HepG2 (cell line): ENCODE results near the gene NDUFV1.

ENCODE experiments used
- ATF1 ChIP-seq: IDR thresholded peaks from 2 replicates; pipeline ENCODE4 v1.6.1; 2016; ENCODE audit warnings: mild to moderate bottlenecking, control low read depth
- BHLHE40 ChIP-seq: IDR thresholded peaks from 2 replicates; pipeline ENCODE4 v1.6.1; 2011; ENCODE audit warnings: low read length, improper control_type of control experiment
- CHD2 ChIP-seq: IDR thresholded peaks from 2 replicates; pipeline ENCODE4 v1.6.1; 2011; ENCODE audit warnings: low read depth, low read length, improper control_type of control experiment
- NR2C2 ChIP-seq: sonication (generic); formaldehyde crosslinking; IDR thresholded peaks from 2 replicates; pipeline ENCODE4 v1.4.0; 2020; ENCODE audit warnings: missing genetic modification reagents, mild to moderate bottlenecking, moderate library complexity, borderline replicate concordance
- PHF8 ChIP-seq: sonication (generic); formaldehyde crosslinking; IDR thresholded peaks from 2 replicates; pipeline ENCODE4 v1.5.0; 2020; ENCODE audit warnings: missing genetic modification reagents
- POLR2AphosphoS5 ChIP-seq: IDR thresholded peaks from 2 replicates; pipeline ENCODE4 v1.6.1; 2012; ENCODE audit warnings: low read depth, low read length
- SNAI1 ChIP-seq: sonication (generic); formaldehyde crosslinking; IDR thresholded peaks from 2 replicates; pipeline ENCODE4 v1.5.0; 2020; ENCODE audit warnings: mild to moderate bottlenecking, missing genetic modification reagents, borderline replicate concordance
- SP1 ChIP-seq, 2 experiments: fragments of 450-650 bp in 1 of 2; sonication (generic) in 1 of 2; formaldehyde crosslinking in 1 of 2; IDR thresholded peaks; 2 replicates each; pipeline versions ENCODE4 v1.4.0 to v1.6.1; 2016 to 2020; ENCODE audit warnings: missing genetic modification reagents in 1 of 2
- SP4 ChIP-seq: sonication (generic); formaldehyde crosslinking; IDR thresholded peaks from 2 replicates; pipeline ENCODE4 v1.8.1; 2023; ENCODE audit warnings: mild to moderate bottlenecking, missing genetic modification reagents
- U2AF1 ChIP-seq: fragments of 200-400 bp; formaldehyde crosslinking; optimal IDR thresholded peaks from 2 replicates; pipeline ENCODE3; 2017; ENCODE audit warnings: mild to moderate bottlenecking, low read depth, low read length
- ZNF354B ChIP-seq: sonication (generic); formaldehyde crosslinking; IDR thresholded peaks from 2 replicates; pipeline ENCODE4 v1.8.0; 2022; ENCODE audit warnings: mild to moderate bottlenecking, missing genetic modification reagents
- ZNF766 ChIP-seq: sonication (generic); formaldehyde crosslinking; IDR thresholded peaks from 2 replicates; pipeline ENCODE4 v1.5.0; 2020; ENCODE audit warnings: missing genetic modification reagents, borderline replicate concordance
- TF ChIP-seq, protein P1 (sequence below): sonication (generic); formaldehyde crosslinking; IDR thresholded peaks from 2 replicates; pipeline ENCODE4 v1.5.0; 2020; ENCODE audit warnings: mild to moderate bottlenecking, missing genetic modification reagents, moderate library complexity
- TF ChIP-seq, protein P2 (sequence below), 2 experiments: sonication (generic) in 1 of 2; formaldehyde crosslinking in 1 of 2; IDR thresholded peaks; 2 replicates each; pipeline versions ENCODE4 v1.5.1 to v1.6.1; 2011 to 2020; ENCODE audit warnings: borderline replicate concordance in 1 of 2, low read depth in 1 of 2, low read length in 1 of 2, mild to moderate bottlenecking in 1 of 2, missing genetic modification reagents in 1 of 2, moderate library complexity in 1 of 2

DNA sequence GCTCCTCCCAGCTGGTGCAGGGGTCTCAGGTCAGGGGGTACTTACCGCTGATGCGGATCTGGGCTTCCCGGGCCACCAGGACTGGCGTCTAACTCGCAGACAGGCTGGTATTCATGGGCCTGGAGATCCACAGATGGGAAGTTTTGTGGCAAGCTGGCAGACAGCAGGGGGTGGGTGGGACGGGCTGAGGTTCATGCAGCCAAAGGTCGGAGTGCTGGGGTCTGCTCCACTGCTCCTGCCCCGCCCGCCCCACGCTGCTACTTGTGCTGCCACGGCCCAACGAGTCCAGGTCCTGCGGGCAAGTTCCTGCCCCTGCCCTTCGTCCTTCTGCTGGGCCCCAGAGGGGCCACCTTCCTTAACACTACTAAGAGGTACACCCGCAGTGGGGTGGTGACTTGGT, 40.7 kb downstream of the NDUFV1 start:
- TF ChIP-seq, protein P1, sequence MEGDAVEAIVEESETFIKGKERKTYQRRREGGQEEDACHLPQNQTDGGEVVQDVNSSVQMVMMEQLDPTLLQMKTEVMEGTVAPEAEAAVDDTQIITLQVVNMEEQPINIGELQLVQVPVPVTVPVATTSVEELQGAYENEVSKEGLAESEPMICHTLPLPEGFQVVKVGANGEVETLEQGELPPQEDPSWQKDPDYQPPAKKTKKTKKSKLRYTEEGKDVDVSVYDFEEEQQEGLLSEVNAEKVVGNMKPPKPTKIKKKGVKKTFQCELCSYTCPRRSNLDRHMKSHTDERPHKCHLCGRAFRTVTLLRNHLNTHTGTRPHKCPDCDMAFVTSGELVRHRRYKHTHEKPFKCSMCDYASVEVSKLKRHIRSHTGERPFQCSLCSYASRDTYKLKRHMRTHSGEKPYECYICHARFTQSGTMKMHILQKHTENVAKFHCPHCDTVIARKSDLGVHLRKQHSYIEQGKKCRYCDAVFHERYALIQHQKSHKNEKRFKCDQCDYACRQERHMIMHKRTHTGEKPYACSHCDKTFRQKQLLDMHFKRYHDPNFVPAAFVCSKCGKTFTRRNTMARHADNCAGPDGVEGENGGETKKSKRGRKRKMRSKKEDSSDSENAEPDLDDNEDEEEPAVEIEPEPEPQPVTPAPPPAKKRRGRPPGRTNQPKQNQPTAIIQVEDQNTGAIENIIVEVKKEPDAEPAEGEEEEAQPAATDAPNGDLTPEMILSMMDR (CRISPR knock-in tag): no peak
- TF ChIP-seq CHD2 (no peak), SNAI1 (no peak), POLR2AphosphoS5 (no peak), ZNF766 (CRISPR knock-in tag) (no peak), SP4 (no peak), SP1 (IDR thresholded peaks at IDR 0.05) (no peak), SP1 (CRISPR knock-in tag; IDR thresholded peaks at IDR 0.05) (no peak), PHF8 (CRISPR knock-in tag) (no peak), ZNF354B (no peak), U2AF1 (no peak), ATF1 (CRISPR knock-in tag) (no peak), NR2C2 (CRISPR knock-in tag) (no peak), BHLHE40 (no peak)
- TF ChIP-seq, protein P2, sequence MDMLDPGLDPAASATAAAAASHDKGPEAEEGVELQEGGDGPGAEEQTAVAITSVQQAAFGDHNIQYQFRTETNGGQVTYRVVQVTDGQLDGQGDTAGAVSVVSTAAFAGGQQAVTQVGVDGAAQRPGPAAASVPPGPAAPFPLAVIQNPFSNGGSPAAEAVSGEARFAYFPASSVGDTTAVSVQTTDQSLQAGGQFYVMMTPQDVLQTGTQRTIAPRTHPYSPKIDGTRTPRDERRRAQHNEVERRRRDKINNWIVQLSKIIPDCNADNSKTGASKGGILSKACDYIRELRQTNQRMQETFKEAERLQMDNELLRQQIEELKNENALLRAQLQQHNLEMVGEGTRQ (IDR thresholded peaks at IDR 0.05; ENCODE audit: low read depth, low read length): no peak
- TF ChIP-seq, protein P2 (CRISPR knock-in tag; IDR thresholded peaks at IDR 0.05; ENCODE audit: borderline replicate concordance): no peak
